Liver (tissue), 9 donors: Measurements from ENCODE around the gene SSBP2. TPM values are rescaled to one million over a fixed set of nuclear protein-coding genes. Genes with fewer than 3 reads are reported as not detected.

Source experiments
- DNase-seq: peaks from one replicate; pipeline ENCODE4 v3.0.0-alpha.2; 2017; ENCODE audit warnings: low spot score
- H3K27ac ChIP-seq, 2 donors: one replicate each; pipeline ENCODE4 v1.7.0; 2013; ENCODE audit warnings: inconsistent platforms in 2 of 2, low read length in 2 of 2, control low read depth in 1 of 2, low read depth in 1 of 2, mild to moderate bottlenecking in 1 of 2
- H3K27me3 ChIP-seq, 4 donors: one replicate each; pipeline versions ENCODE4 v1.6.1 to v1.7.0; 2013; ENCODE audit warnings: low read length in 3 of 4, inconsistent platforms in 1 of 4, mild to moderate bottlenecking in 1 of 4, moderate library complexity in 1 of 4; ENCODE audit not compliant: control insufficient read depth in 4 of 4, insufficient read depth in 4 of 4
- H3K36me3 ChIP-seq, 4 donors: one replicate each; pipeline versions ENCODE4 v1.6.1 to v1.7.0; 2013; ENCODE audit warnings: low read length in 3 of 4, mild to moderate bottlenecking in 3 of 4, low read depth in 1 of 4, moderate library complexity in 1 of 4; ENCODE audit not compliant: control insufficient read depth in 4 of 4, insufficient read depth in 3 of 4
- H3K4me1 ChIP-seq, 4 donors: one replicate each; pipeline versions ENCODE4 v1.6.1 to v1.7.0; 2013; ENCODE audit warnings: low read length in 3 of 4, mild to moderate bottlenecking in 3 of 4, moderate library complexity in 1 of 4; ENCODE audit not compliant: control insufficient read depth in 4 of 4, insufficient read depth in 4 of 4
- H3K4me3 ChIP-seq, 3 donors: one replicate each; pipeline versions ENCODE4 v1.6.1 to v1.7.0; 2013; ENCODE audit warnings: low read length in 3 of 3, control low read depth in 1 of 3, low read depth in 1 of 3, mild to moderate bottlenecking in 1 of 3
- H3K9ac ChIP-seq, 2 donors: one replicate each; pipeline ENCODE4 v1.7.0; 2013; ENCODE audit warnings: low read length in 2 of 2, mild to moderate bottlenecking in 2 of 2, moderate library complexity in 2 of 2, control low read depth in 1 of 2, low read depth in 1 of 2
- H3K9me3 ChIP-seq, 4 donors: one replicate each; pipeline versions ENCODE4 v1.6.1 to v1.7.0; 2013; ENCODE audit warnings: low read length in 3 of 4; ENCODE audit not compliant: control insufficient read depth in 4 of 4
- ATF3 ChIP-seq: IDR thresholded peaks from 2 replicates; pipeline ENCODE4 v1.6.1; 2016; ENCODE audit warnings: antibody characterized with exemption
- CTCF ChIP-seq: fragments of 150-350 bp; IDR thresholded peaks from 2 replicates; pipeline ENCODE4 v1.5.1; 2017; ENCODE audit warnings: improper control_type of control experiment, low read depth, low read length; ENCODE audit not compliant: missing input control
- EGR1 ChIP-seq, 2 donors: IDR thresholded peaks; 2 replicates each; pipeline ENCODE4 v1.6.1; 2016 to 2018; ENCODE audit warnings: antibody characterized with exemption in 2 of 2, low read depth in 2 of 2
- FOXA1 ChIP-seq: IDR thresholded peaks from 2 replicates; pipeline ENCODE4 v1.6.1; 2016; ENCODE audit warnings: antibody characterized with exemption
- FOXA2 ChIP-seq: IDR thresholded peaks from 2 replicates; pipeline ENCODE4 v1.6.1; 2016; ENCODE audit warnings: antibody characterized with exemption
- GABPA ChIP-seq, 2 donors: IDR thresholded peaks in 1 of 2; conservative IDR thresholded peaks in 1 of 2; 2 replicates each; pipeline ENCODE4 v1.6.1; 2016; ENCODE audit warnings: antibody characterized with exemption in 2 of 2, mild to moderate bottlenecking in 1 of 2, moderate library complexity in 1 of 2
- HNF4A ChIP-seq, 2 donors: conservative IDR thresholded peaks; 2 replicates each; pipeline ENCODE4 v1.6.1; 2016; ENCODE audit warnings: antibody characterized with exemption in 2 of 2, mild to moderate bottlenecking in 2 of 2
- HNF4G ChIP-seq: IDR thresholded peaks from 2 replicates; pipeline ENCODE4 v1.6.1; 2016; ENCODE audit warnings: antibody characterized with exemption
- JUND ChIP-seq, 2 donors: IDR thresholded peaks; 2 replicates each; pipeline ENCODE4 v1.6.1; 2016; ENCODE audit warnings: antibody characterized with exemption in 2 of 2
- MAX ChIP-seq: IDR thresholded peaks from 2 replicates; pipeline ENCODE4 v1.6.1; 2016; ENCODE audit warnings: antibody characterized with exemption
- NR2F2 ChIP-seq: IDR thresholded peaks from 2 replicates; pipeline ENCODE4 v1.6.1; 2016; ENCODE audit warnings: antibody characterized with exemption
- RAD21 ChIP-seq, 2 donors: IDR thresholded peaks; 2 replicates each; pipeline ENCODE4 v1.6.1; 2016; ENCODE audit warnings: antibody characterized with exemption in 2 of 2, mild to moderate bottlenecking in 2 of 2
- REST ChIP-seq: IDR thresholded peaks from 2 replicates; pipeline ENCODE4 v1.6.1; 2016; ENCODE audit warnings: antibody characterized with exemption, mild to moderate bottlenecking
- RXRA ChIP-seq, 2 donors: IDR thresholded peaks; 2 replicates each; pipeline ENCODE4 v1.6.1; 2017 to 2018; ENCODE audit warnings: antibody characterized with exemption in 2 of 2, mild to moderate bottlenecking in 1 of 2
- SP1 ChIP-seq: IDR thresholded peaks from 2 replicates; pipeline ENCODE4 v1.6.1; 2018; ENCODE audit warnings: antibody characterized with exemption, mild to moderate bottlenecking
- TAF1 ChIP-seq: conservative IDR thresholded peaks from 2 replicates; pipeline ENCODE4 v1.6.1; 2016; ENCODE audit warnings: antibody characterized with exemption, mild to moderate bottlenecking
- YY1 ChIP-seq: IDR thresholded peaks from 2 replicates; pipeline ENCODE4 v1.6.1; 2016; ENCODE audit warnings: antibody characterized with exemption, mild to moderate bottlenecking
- ZBTB33 ChIP-seq: IDR thresholded peaks from 2 replicates; pipeline ENCODE4 v1.6.1; 2016; ENCODE audit warnings: antibody characterized with exemption
- WGBS: extraction: QIAGEN DNeasy Blood & Tissue Kit; methylation state at CpG from one replicate; pipeline ENCODE4 v1.1.7; 2013; 5-methylcytosine and 5-hydroxymethylcytosine counted together
- polyA plus RNA-seq, 2 donors: library from polyadenylated mRNA; stranded (reverse) in 1 of 2; unstranded in 1 of 2; fragments of 200-250 nt in 1 of 2; fragments of >200 nt in 1 of 2; fragmentation: Nextera tagmentation in 1 of 2; extraction: Ambion mirVana in 1 of 2; gene quantifications; one replicate each; pipeline versions ENCODE4 v1.2.1 to v1.2.3, GENCODE V29; 2013 to 2015
- total RNA-seq, 2 donors: library from RNA; depleted of rRNA; stranded (reverse); fragments of >200 nt; gene quantifications; one replicate each; pipeline ENCODE4 v1.2.3, GENCODE V29; 2014
- donor health status: healthy.
- donor health status: healthy.
- donor health status: healthy.
- donor health status: healthy.
- donor health status: healthy.

The SSBP2 gene
- total and polyA plus RNA-seq, 4 donors, result 2.2 to 10.1 (median 4.1) TPM

- peak overlapping the region; percentile 48 to 88 for H3K9ac ChIP-seq
- no peaks in the 10 kb centered on the region for H3K27me3 ChIP-seq
- WGBS, result 30% methylated on average over 2 of the region's 2 CpGs
- H3K27ac ChIP-seq, result peak overlapping the region in 1 of 2 donors; percentile 80
- peaks cover 0 to 9% (median 0%) of the 10 kb centered on the region in 4 donors for H3K4me1 ChIP-seq
- H3K36me3 ChIP-seq, result no peaks in the 10 kb centered on the region
- TF ChIP-seq FOXA2, result no peak
- TF ChIP-seq REST, result no peak
- TF ChIP-seq GABPA (IDR thresholded peaks at IDR 0.05 in 1 of 2, conservative IDR thresholded peaks at IDR 0.05 in 1 of 2), result no peak
- peak; percentile 99 for TF ChIP-seq RAD21 (IDR thresholded peaks at IDR 0.05)
- peak; percentile 44 for TF ChIP-seq ATF3
- TF ChIP-seq FOXA1, result no peak
- TF ChIP-seq JUND (IDR thresholded peaks at IDR 0.05), result peak; percentile 33 to 60
- TF ChIP-seq EGR1 (IDR thresholded peaks at IDR 0.05; ENCODE audit: low read depth in 2 of 2), result no peak
- TF ChIP-seq SP1, result peak; percentile 36
- peak; percentile 25 for TF ChIP-seq NR2F2
- no peak for TF ChIP-seq ZBTB33
- peak in 1 of 2 donors; percentile 28 for TF ChIP-seq HNF4A (conservative IDR thresholded peaks at IDR 0.05)
- TF ChIP-seq CTCF, result peak; percentile 95
- no peak for TF ChIP-seq HNF4G
- TF ChIP-seq MAX, result no peak
- TF ChIP-seq RXRA (IDR thresholded peaks at IDR 0.05), result peak in 1 of 2 donors; percentile 22
- TF ChIP-seq TAF1, result no peak
- peak; percentile 40 for TF ChIP-seq YY1
- H3K9me3 ChIP-seq, result no peaks in the 10 kb centered on the region
- DNase-seq, result no peak
- no peak overlapping the region for H3K4me3 ChIP-seq
These were observed 243.9 kb downstream of the SSBP2 start for GRCh38 chr5:81506900-81507588.
